Amniotic stem cell (primary cell): ENCODE results near the gene ARMH3.
A peak's percentile ranks its signal among the peaks of the same experiment; 100 is the strongest.

Experiments used
- DNase-seq: peaks from one replicate; lab custom pipeline; 2025; lab: John Stamatoyannopoulos, UW

ARMH3 gene

GRCh38 chr10:101830322-101831168, 225.4 kb downstream of the ARMH3 start:
- DNase-seq: peak; percentile 74

- no peak for DNase-seq
Observed at GRCh38 chr10:101829561-101830315, 226.2 kb downstream of the ARMH3 start.

GRCh38 chr10:101828766-101829551, 227.0 kb downstream of the ARMH3 start:
- DNase-seq: no peak

GRCh38 chr10:101827919-101828600, 227.9 kb downstream of the ARMH3 start:
- DNase-seq: no peak

- DNase-seq: no peak
Observed at GRCh38 chr10:101826852-101827434, 229.0 kb downstream of the ARMH3 start.

GRCh38 chr10:101824736-101825135, 231.2 kb downstream of the ARMH3 start:
- DNase-seq: no peak

GRCh38 chr10:101818872-101819633, 236.9 kb downstream of the ARMH3 start:
- no peak for DNase-seq

GRCh38 chr10:101818119-101818871, 237.7 kb downstream of the ARMH3 start, which contains the start of gene OGA:
Gene OGA (minus strand): TSS chr10:101818444. CDS start chr10:101818022, 422 bp downstream.
- DNase-seq: peak; percentile 99

- peak; percentile 82 for DNase-seq
Observed at GRCh38 chr10:101817337-101818118, 238.4 kb downstream of the ARMH3 start.

- no peak for DNase-seq
Observed at GRCh38 chr10:101816913-101817336, 239.0 kb downstream of the ARMH3 start.

- DNase-seq: no peak
Observed at GRCh38 chr10:101816376-101816775, 239.6 kb downstream of the ARMH3 start.

- no peak for DNase-seq
Observed at GRCh38 chr10:101814466-101815071, 241.4 kb downstream of the ARMH3 start.

- DNase-seq: no peak
Observed at GRCh38 chr10:101812606-101813005, 243.4 kb downstream of the ARMH3 start.

- DNase-seq: no peak
Observed at GRCh38 chr10:101807158-101807557, 248.8 kb downstream of the ARMH3 start.

GRCh38 chr10:101803511-101803910, 252.5 kb downstream of the ARMH3 start:
- DNase-seq: no peak

GRCh38 chr10:101797403-101798059, 258.4 kb downstream of the ARMH3 start:
- no peak for DNase-seq
